K562 (cell line): Measurements from ENCODE around the gene WDR31. TPM values are rescaled to one million over a fixed set of nuclear protein-coding genes. Genes with fewer than 3 reads are reported as not detected.

Experiments used
- BRCA1 ChIP-seq, 2 experiments: fragments of 450-650 bp in 1 of 2; sonication (generic) in 1 of 2; formaldehyde crosslinking in 1 of 2; IDR thresholded peaks; 2 replicates each; pipeline versions ENCODE4 v1.5.0 to v1.6.1; 2017 to 2020; ENCODE audit warnings: mild to moderate bottlenecking in 1 of 2, missing genetic modification reagents in 1 of 2
- CREBBP ChIP-seq: IDR thresholded peaks from one replicate; pipeline ENCODE4 v1.6.1; 2012; ENCODE audit warnings: low read depth, mild to moderate bottlenecking, control low read depth, inconsistent platforms, low read length
- EZH2 ChIP-seq: IDR thresholded peaks from 2 replicates; pipeline ENCODE4 v1.6.1; 2012; ENCODE audit warnings: low read depth, mild to moderate bottlenecking, inconsistent platforms, low read length, borderline replicate concordance
- FOXJ3 ChIP-seq: sonication (generic); formaldehyde crosslinking; IDR thresholded peaks from 2 replicates; pipeline ENCODE4 v1.4.0; 2020; ENCODE audit warnings: mild to moderate bottlenecking, missing genetic modification reagents
- GABPA ChIP-seq: fragments of 200-800 bp; sonication (Bioruptor generic); conservative IDR thresholded peaks from 2 replicates; pipeline ENCODE4 v1.6.1; 2016; ENCODE audit warnings: low read depth, missing genetic modification characterization, missing compliant biosample characterization
- MAFG ChIP-seq: fragments of 450-650 bp; conservative IDR thresholded peaks from 2 replicates; pipeline ENCODE4 v1.6.1; 2016; ENCODE audit warnings: missing genetic modification characterization, missing compliant biosample characterization
- MAZ ChIP-seq, 2 experiments: fragments of 450-650 bp in 1 of 2; sonication (generic) in 1 of 2; formaldehyde crosslinking; IDR thresholded peaks in 1 of 2; conservative IDR thresholded peaks in 1 of 2; 2 replicates each; pipeline versions ENCODE4 v1.4.0 to v1.5.0; 2020; ENCODE audit warnings: mild to moderate bottlenecking in 1 of 2, missing genetic modification reagents in 1 of 2
- MTA1 ChIP-seq: fragments of 450-650 bp; IDR thresholded peaks from 2 replicates; pipeline ENCODE4 v1.6.1; 2017; ENCODE audit warnings: borderline replicate concordance
- POLR2AphosphoS5 ChIP-seq: IDR thresholded peaks from 2 replicates; pipeline ENCODE4 v1.6.1; 2011; ENCODE audit warnings: mild to moderate bottlenecking, low read depth, low read length, moderate library complexity; ENCODE audit not compliant: control insufficient read depth, insufficient read depth
- RBBP5 ChIP-seq: fragments of 200-600 bp; sonication (generic); IDR thresholded peaks from 2 replicates; pipeline ENCODE4 v1.6.1; 2012; ENCODE audit warnings: borderline replicate concordance, mild to moderate bottlenecking, low read length, control low read depth, inconsistent platforms; ENCODE audit not compliant: insufficient read depth, poor library complexity, severe bottlenecking
- RBM39 ChIP-seq: fragments of 200-400 bp; formaldehyde crosslinking; optimal IDR thresholded peaks from 2 replicates; pipeline ENCODE3; 2018; ENCODE audit warnings: low read depth, low read length
- RREB1 ChIP-seq: fragments of 250-450 bp; sonication (Bioruptor Pico); IDR thresholded peaks from 2 replicates; pipeline ENCODE4 v1.4.0; 2020
- TAL1 ChIP-seq: fragments of 450-650 bp; IDR thresholded peaks from 2 replicates; pipeline ENCODE4 v1.6.1; 2016; ENCODE audit warnings: mild to moderate bottlenecking
- ZBTB1 ChIP-seq: sonication (generic); formaldehyde crosslinking; IDR thresholded peaks from 2 replicates; pipeline ENCODE4 v1.8.1; 2023; ENCODE audit warnings: missing genetic modification reagents, low read depth, mild to moderate bottlenecking, borderline replicate concordance
- ZNF232 ChIP-seq: sonication (generic); formaldehyde crosslinking; IDR thresholded peaks from 2 replicates; pipeline ENCODE4 v1.8.0; 2022; ENCODE audit warnings: mild to moderate bottlenecking, missing genetic modification reagents
- ZNF253 ChIP-seq: fragments of 250-450 bp; sonication (Bioruptor Pico); conservative IDR thresholded peaks from 2 replicates; pipeline ENCODE4 v1.6.1; 2021; ENCODE audit warnings: mild to moderate bottlenecking
- ZNF436 ChIP-seq: fragments of 250-450, 450-650 bp; sonication (Bioruptor Pico); formaldehyde crosslinking; IDR thresholded peaks from 2 replicates; pipeline ENCODE4 v1.7.0; 2020; ENCODE audit warnings: mild to moderate bottlenecking
- ZNF79 ChIP-seq: fragments of 250-450 bp; sonication (Bioruptor Pico); IDR thresholded peaks from 2 replicates; pipeline ENCODE4 v1.4.0; 2020; ENCODE audit warnings: low read depth, mild to moderate bottlenecking, moderate library complexity
- ZNF830 ChIP-seq: fragments of 250-450 bp; sonication (Bioruptor Pico); IDR thresholded peaks from 2 replicates; pipeline ENCODE4 v1.5.0; 2021; ENCODE audit warnings: mild to moderate bottlenecking
- ZZZ3 ChIP-seq: fragments of 450-650 bp; IDR thresholded peaks from 2 replicates; pipeline ENCODE4 v1.6.1; 2016; ENCODE audit warnings: antibody characterized with exemption, mild to moderate bottlenecking, moderate library complexity
- polyA plus RNA-seq, 8 experiments: library from polyadenylated mRNA; depleted of rRNA in 4 of 8; stranded (reverse) in 5 of 8; unstranded in 3 of 8; fragments of >200 nt; fragmentation: Nextera tagmentation in 2 of 8; fragmentation: Illumina TruSeq in 1 of 8; extraction: Ambion mirVana in 2 of 8; extraction: Trizol in 1 of 8; gene quantifications; 2 replicates each; pipeline versions ENCODE4 v1.2.1 to v1.2.3, GENCODE V29; 2011 to 2014; ENCODE audit warnings: inconsistent platforms in 1 of 8, missing spikeins in 1 of 8
- total RNA-seq, 7 experiments: library from RNA; depleted of rRNA in 6 of 7; stranded (reverse); fragments of >200 nt in 6 of 7; fragmentation: Illumina TruSeq in 2 of 7; extraction: Trizol in 2 of 7; gene quantifications; 2 replicates each; pipeline versions ENCODE4 v1.2.1 to v1.2.3, GENCODE V29; 2011 to 2021; ENCODE audit warnings: low replicate concordance in 1 of 7
- TF ChIP-seq, protein P1 (sequence below): fragments of 450-650 bp; conservative IDR thresholded peaks from 2 replicates; pipeline ENCODE4 v1.6.1; 2016; ENCODE audit warnings: missing genetic modification characterization, low read depth, mild to moderate bottlenecking, control low read depth, missing compliant biosample characterization

WDR31 gene
- total and polyA plus RNA-seq, 9 of the 15 experiments (the other 6 are each of a cell fraction or from before 2014, with no cell fraction given) = 0.35 to 1.8 (median 0.95) TPM

DNA sequence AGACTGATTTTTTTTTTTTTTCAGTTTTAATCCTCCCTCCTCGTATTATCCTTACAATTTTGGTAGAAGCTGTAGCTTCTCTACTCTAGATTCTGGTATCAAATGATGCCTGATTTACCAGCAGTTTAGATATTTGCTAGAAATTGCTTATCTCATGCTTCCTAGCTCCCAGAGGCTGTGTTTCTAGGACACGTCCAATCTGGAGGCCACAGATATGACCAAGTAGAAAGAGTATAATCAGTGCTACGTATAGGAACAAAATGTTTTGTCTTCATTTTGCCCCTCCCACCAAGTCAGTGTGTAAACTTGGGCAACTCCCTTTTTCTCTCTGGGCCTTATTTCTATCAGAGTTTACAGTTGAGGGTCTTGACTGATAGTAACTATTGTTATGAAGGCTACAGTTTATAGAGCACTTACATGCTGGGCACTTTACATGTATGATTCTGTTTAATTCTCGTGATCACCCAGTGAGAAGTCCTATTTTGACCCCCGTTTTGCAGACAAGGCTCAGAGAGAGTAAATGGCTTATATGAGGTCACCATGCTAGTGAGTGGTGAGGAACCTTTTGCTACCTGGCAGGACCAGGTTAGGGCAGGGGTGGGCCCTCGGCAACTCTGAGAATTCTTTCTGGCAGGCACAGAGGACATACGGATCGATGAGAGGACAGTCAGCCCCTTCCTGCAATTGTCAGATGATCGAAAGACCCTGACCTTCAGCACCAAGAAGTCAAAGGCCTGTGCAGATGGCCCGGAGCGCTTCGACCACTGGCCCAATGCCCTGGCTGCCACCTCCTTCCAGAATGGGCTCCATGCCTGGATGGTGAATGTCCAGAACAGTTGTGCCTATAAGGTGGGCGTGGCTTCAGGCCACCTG, 29.1 kb upstream of the WDR31 start (continued):
- TF ChIP-seq EZH2 (no peak), RBM39 (no peak), FOXJ3 (CRISPR knock-in tag) (no peak), GABPA (tag) (no peak), MAFG (peak; percentile 66), RBBP5 (no peak), ZNF436 (CRISPR knock-in tag) (no peak), ZBTB1 (CRISPR knock-in tag) (no peak), POLR2AphosphoS5 (peak; percentile 94), ZNF79 (CRISPR knock-in tag) (no peak), ZNF232 (CRISPR knock-in tag) (no peak), TAL1 (peak; percentile 98), ZNF253 (CRISPR knock-in tag) (no peak), MAZ (CRISPR knock-in tag; conservative IDR thresholded peaks at IDR 0.05 in 1 of 2, IDR thresholded peaks at IDR 0.05 in 1 of 2) (peak in 1 of 2 experiments; percentile 19; a peak in 1 of 4 replicates), ZNF830 (no peak), CREBBP (no peak), MTA1 (0 out of 2 replicates have a peak, but pooled peaks have one; percentile 38), BRCA1 (IDR thresholded peaks at IDR 0.05) (no peak), BRCA1 (CRISPR knock-in tag; IDR thresholded peaks at IDR 0.05) (no peak), ZZZ3 (no peak), RREB1 (CRISPR knock-in tag) (no peak)
- TF ChIP-seq, protein P1, sequence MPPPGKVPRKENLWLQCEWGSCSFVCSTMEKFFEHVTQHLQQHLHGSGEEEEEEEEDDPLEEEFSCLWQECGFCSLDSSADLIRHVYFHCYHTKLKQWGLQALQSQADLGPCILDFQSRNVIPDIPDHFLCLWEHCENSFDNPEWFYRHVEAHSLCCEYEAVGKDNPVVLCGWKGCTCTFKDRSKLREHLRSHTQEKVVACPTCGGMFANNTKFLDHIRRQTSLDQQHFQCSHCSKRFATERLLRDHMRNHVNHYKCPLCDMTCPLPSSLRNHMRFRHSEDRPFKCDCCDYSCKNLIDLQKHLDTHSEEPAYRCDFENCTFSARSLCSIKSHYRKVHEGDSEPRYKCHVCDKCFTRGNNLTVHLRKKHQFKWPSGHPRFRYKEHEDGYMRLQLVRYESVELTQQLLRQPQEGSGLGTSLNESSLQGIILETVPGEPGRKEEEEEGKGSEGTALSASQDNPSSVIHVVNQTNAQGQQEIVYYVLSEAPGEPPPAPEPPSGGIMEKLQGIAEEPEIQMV (tag) = no peak
